GM18907 (cell line): ENCODE data around the gene RPA1.

Source experiments
- ATAC-seq: cut with Tn5 transposase; IDR thresholded peaks from one replicate; pipeline ENCODE4 v1.9.1; 2021; ENCODE audit warnings: mild to moderate bottlenecking, moderate library complexity; ENCODE audit not compliant: unreplicated experiment

The RPA1 gene

GRCh38 chr17:1907216-1907631 lies 77.4 kb downstream of the RPA1 start:
- ATAC-seq: no peak

- ATAC-seq: no peak
Measured at GRCh38 chr17:1907909-1908698, 78.3 kb downstream of the RPA1 start.

- no peak for ATAC-seq
Measured at GRCh38 chr17:1908699-1909309, 79.0 kb downstream of the RPA1 start.

GRCh38 chr17:1909985-1910384 lies 80.2 kb downstream of the RPA1 start:
- ATAC-seq: no peak

GRCh38 chr17:1912146-1912545 lies 82.3 kb downstream of the RPA1 start:
- no peak for ATAC-seq

GRCh38 chr17:1913702-1914101 lies 83.9 kb downstream of the RPA1 start:
- ATAC-seq: no peak

GRCh38 chr17:1914661-1915083 lies 84.9 kb downstream of the RPA1 start:
- no peak for ATAC-seq

GRCh38 chr17:1915889-1916288 lies 86.1 kb downstream of the RPA1 start:
- no peak for ATAC-seq

- no peak for ATAC-seq
Measured at GRCh38 chr17:1916316-1916715, 86.5 kb downstream of the RPA1 start.

- no peak for ATAC-seq
Measured at GRCh38 chr17:1916963-1917715, 87.3 kb downstream of the RPA1 start.

GRCh38 chr17:1918346-1919162 lies 88.7 kb downstream of the RPA1 start:
- ATAC-seq: no peak

- ATAC-seq: no peak
Measured at GRCh38 chr17:1919201-1919600, 89.4 kb downstream of the RPA1 start.

- ATAC-seq: no peak
Measured at GRCh38 chr17:1920948-1921351, 91.1 kb downstream of the RPA1 start.

GRCh38 chr17:1928976-1929375 lies 99.2 kb downstream of the RPA1 start:
- no peak for ATAC-seq

- no peak for ATAC-seq
Measured at GRCh38 chr17:1930337-1930645, 100.5 kb downstream of the RPA1 start.

- ATAC-seq: no peak
Measured at GRCh38 chr17:1931844-1932579, 102.2 kb downstream of the RPA1 start.

GRCh38 chr17:1933875-1934715 lies 104.3 kb downstream of the RPA1 start:
- ATAC-seq: no peak

GRCh38 chr17:1934901-1935300 lies 105.1 kb downstream of the RPA1 start:
- no peak for ATAC-seq

- ATAC-seq: no peak
Measured at GRCh38 chr17:1936766-1937165, 107.0 kb downstream of the RPA1 start.

- no peak for ATAC-seq
Measured at GRCh38 chr17:1937461-1937860, 107.7 kb downstream of the RPA1 start.
